ENCODE measurements around the gene KIF26A.

KIF26A gene

GRCh38 chr14:104112609-104113571 lies 25.5 kb upstream of the KIF26A start:
- no peak for DNase-seq (ENCODE audit: low spot score)

- DNase-seq (ENCODE audit: low spot score) = no peak
Measured at GRCh38 chr14:104113631-104114420, 24.6 kb upstream of the KIF26A start.

DNA sequence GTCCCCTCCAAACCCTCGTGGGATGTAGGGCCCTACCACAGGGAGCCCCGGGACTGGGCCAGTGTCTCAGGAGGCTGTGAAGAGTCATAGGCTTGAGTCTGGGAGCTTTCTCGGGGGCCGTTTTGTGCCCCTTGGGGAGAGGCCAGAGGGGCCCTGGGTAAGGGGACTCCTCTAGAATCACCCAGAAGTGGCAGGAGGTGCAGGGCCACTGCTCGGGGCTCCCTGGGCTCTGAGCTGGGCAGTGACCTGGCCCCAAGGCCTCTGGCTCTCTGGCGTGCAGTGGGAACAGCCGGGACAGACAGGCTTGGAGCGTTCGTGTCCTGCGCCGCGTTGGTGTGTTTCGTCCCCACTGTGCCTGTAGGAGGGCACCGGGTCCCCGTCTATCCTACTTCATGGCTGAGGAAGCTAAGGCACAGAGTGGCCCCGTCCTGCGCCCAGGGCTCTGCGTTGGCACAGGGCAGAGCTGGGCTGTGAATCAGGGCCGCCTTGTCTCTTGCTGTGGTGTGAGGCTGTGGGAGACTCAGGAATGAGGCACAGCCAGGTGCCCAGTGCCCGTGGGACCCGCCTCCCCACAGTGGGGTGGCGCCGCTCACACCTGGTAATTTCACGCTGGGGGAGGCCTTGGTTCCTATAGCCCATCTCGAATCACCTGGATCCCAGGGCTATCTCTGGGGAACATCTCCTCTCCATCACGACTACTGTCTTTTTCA lies 23.8 kb upstream of the KIF26A start:
- DNase-seq (ENCODE audit: low spot score) = no peak

- no peak for DNase-seq (ENCODE audit: low spot score)
Measured at GRCh38 chr14:104115131-104115600, 23.2 kb upstream of the KIF26A start.

GRCh38 chr14:104115691-104116287 lies 22.6 kb upstream of the KIF26A start:
- no peak for DNase-seq (ENCODE audit: low spot score)

GRCh38 chr14:104116288-104116755 lies 22.1 kb upstream of the KIF26A start:
- no peak for DNase-seq (ENCODE audit: low spot score)

DNA sequence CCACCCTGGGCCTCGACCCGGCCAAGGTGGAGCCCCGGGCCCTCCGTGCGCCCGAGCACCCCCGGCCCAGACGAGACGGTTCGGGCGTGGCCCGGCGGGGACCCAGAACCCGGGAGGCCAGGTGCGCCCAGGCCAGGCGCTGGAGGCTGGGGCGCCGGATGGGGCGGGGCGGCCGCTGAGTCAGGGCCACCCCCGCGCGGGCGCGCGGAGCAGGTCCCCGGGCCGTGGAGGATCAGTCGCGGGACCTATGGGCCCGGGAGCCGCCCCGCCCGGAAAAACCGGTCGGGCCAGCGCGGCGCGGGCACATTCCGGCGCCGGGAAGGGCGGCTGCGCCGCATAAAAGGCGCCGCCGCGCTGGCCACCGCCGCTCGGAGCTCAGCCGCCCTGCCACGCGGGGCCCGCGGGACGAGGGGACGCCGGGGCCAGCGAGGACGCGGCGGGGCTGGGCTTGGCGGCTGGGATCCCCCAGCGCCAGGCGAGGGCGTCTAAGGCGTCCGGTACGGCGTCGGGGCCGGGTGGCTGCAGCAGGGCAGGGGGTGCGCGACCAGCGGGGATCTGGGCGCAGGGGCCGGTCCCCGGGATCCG lies 21.5 kb upstream of the KIF26A start:
- no peak for DNase-seq (ENCODE audit: low spot score)

DNA sequence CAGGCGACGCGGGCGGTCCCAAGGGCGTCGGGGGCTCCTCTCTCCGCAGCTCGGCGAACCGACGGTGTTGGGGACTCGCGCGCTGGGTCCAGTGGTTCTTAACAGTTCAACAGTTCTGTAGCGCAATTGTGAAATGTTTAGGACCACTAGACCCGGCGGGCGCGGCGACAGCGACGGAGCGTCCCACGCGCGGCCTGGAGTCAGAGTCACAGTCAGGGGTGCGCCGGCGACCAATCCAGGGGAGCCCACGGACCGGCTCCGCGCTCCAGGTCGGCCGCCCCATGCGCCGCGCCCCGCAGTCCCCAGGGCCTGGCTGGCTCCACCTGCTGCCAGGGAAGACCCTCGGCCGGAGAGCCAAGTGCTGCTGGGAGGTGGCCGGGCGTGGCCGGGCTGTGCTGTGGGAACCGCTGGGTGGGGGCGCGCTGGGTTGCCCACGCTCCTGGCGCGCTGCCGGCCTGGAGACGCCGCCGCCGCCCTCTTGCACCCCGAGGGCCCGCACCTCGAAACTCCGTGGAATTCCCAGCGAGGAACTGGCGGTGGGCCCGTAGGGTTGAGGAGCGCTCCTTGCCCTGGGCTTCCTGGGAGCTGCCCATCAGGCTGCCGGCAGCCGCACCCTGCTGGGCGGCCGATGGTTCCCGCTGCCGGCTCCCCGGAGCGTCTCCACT lies 20.9 kb upstream of the KIF26A start:
- no peak for DNase-seq (ENCODE audit: low spot score)

- no peak for DNase-seq (ENCODE audit: low spot score)
Measured at GRCh38 chr14:104118006-104118844, 20.2 kb upstream of the KIF26A start.

- no peak for DNase-seq (ENCODE audit: low spot score)
Measured at GRCh38 chr14:104119119-104119487, 19.3 kb upstream of the KIF26A start.

- no peak for DNase-seq (ENCODE audit: low spot score)
Measured at GRCh38 chr14:104119488-104120251, 18.7 kb upstream of the KIF26A start.

DNA sequence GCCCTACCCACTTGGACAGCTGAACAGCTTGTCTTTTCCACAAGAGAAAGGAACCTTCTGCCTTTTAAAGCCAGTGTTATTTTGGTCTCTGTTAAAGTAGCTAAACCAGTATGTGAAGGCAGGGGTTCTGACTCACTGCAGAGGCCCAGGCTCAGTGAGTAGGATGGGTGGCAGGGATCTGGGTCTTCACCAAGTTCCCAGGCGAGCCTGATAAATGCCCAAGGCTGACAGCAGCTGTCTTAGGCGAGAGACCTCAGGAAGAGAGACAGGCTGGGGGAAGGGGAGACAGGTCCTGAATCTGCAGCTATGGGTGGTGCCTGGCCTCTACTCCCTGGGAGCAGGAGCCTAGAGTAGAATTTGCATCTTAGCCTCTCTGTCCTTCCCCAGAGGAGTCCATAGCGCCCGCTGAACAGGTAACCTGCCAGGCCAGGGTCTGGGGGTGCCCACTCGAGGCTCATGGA lies 18.1 kb upstream of the KIF26A start:
- DNase-seq (ENCODE audit: low spot score) = no peak

- DNase-seq (ENCODE audit: low spot score) = no peak
Measured at GRCh38 chr14:104121142-104121541, 17.2 kb upstream of the KIF26A start.

GRCh38 chr14:104123879-104124278 lies 14.5 kb upstream of the KIF26A start:
- DNase-seq (ENCODE audit: low spot score) = no peak

DNA sequence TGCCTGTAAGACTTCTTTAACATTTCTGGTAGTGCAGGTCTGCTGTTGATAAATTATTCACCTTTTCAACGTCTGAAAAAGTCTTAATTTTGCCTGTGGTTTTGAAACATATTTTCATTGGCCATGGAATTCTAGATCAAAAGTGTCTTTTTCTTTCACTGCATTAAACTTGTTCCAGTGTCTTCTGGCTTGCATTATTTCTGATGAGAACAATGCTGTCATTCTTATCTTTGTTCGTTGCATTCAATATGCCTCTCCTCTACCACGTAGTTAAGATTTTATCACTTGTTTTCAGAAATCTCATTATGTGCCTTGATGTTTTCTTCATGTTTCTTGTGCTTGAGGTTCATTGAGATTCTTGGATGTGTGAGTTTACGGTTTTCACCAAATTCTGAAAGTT lies 13.4 kb upstream of the KIF26A start:
- DNase-seq (ENCODE audit: low spot score) = no peak

GRCh38 chr14:104126753-104127152 lies 11.6 kb upstream of the KIF26A start:
- no peak for DNase-seq (ENCODE audit: low spot score)

GRCh38 chr14:104128981-104129380 lies 9.4 kb upstream of the KIF26A start:
- DNase-seq (ENCODE audit: low spot score) = no peak

- DNase-seq (ENCODE audit: low spot score) = no peak
Measured at GRCh38 chr14:104129556-104129955, 8.8 kb upstream of the KIF26A start.

Data from hematopoietic multipotent progenitor cell treated with erythropoietin and hydrocortisone succinate and interleukin-3 and kit ligand, for 15 days (in vitro differentiated cells).